ENCODE results near the gene IFT80.
"Not testable (repeated sequence)": the region's sequence is repeated elsewhere in the genome, so short reads cannot be mapped to it uniquely, and the experiment has no call there.

IFT80 gene

DNA sequence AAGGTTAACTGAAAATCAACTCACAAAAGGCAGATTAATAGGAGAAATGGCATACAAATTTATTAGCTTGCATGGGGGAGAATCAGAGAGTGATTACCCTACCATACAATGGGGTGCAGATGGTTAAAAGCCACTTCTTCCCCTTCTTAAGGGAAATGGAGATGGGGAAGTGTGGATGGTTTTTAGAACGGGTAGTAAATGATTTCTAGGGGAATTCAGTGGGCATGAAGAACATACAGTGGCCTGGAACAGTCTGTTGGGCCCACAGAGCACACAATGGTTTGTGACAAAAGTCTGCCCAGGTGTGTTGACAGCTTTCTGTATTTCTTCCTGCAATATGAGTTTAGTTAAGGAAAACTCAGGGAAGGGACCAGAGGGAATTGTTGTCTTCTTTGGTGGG, 112.8 kb downstream of the IFT80 start:
- DNase-seq (ENCODE audit: insufficient read length, low spot score): no peak
- peak; percentile 4 for FAIRE-seq

DNA sequence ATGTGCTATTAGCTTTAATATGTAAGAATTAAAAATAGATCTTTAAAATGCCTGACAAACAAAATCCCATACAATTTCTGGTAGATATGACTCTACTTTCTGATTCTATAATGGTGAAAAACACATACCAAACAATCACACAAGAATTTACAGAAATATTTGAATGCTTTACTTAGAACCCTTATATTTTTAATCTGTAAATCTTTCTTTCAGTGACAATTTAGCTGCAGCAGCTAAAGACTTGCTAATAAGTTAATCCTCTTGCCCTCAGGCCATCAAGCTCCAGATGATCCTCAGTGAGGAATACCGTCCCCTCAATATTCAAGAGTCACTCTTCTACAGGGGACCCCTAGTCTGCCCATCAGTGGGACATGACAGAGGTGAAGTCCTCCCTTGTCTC, 118.2 kb downstream of the IFT80 start:
- FAIRE-seq (no peak), DNase-seq (ENCODE audit: insufficient read length, low spot score) (no peak)

DNA sequence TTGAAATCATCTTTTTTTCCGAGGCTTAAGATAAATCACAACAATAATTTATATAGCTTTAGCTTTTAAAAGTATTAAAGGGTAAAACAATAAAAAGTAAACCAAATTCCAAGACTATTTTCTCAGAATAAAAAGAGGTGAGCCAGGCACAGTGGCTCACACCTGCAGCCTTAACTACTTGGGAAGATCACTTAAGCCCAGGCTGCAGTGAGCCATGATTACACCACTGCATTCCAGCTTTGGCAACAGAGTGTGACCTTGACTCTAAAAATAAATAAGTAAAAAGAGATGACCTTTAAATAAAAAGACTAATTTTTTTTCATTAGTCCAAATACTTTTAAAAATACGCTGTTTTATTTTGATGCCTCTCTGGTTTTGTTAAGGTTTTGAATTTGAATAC, 119.4 kb downstream of the IFT80 start:
- no peak for DNase-seq (ENCODE audit: insufficient read length, low spot score)
- FAIRE-seq: no peak

DNA sequence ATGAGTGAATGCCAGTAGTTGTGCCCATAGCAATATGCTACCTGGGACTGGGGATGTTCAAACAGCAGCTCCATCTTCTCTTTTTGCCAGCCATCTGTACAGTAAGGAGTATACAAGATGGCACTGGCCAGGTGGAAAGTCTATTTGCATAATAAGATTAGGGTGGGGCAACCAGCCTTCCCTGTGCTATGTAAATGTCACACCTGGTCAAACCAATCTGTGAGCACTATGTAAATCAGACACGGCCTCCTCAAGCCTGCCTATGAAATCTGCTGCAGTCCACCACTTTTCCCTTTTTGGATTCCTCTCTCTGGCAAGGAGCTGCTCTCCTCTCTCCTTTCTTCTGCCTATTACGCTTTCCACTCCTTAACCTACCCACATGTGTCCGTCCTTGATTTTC, 120.8 kb downstream of the IFT80 start:
- FAIRE-seq (no peak), DNase-seq (ENCODE audit: insufficient read length, low spot score) (no peak)

DNA sequence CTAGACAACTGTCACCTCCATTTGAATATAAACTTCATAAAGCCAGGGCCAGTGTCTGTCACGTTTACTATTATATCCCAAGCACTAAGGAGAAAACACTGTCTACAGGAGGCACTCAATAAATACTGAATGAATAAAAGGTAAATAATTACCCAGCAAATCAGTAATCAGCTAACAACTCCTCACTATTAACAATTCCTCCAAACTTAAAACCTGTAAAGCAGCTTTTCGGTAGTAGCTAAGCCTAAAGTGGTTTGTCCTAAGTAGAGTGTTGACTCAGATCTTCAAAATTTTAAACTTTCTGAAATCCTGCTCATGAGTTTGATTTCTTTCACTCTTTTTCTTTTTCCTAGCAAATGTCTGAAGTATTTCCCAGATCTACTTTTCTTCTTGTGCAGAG, 133.9 kb downstream of the IFT80 start:
- FAIRE-seq: no peak
- DNase-seq (ENCODE audit: insufficient read length, low spot score): no peak

DNA sequence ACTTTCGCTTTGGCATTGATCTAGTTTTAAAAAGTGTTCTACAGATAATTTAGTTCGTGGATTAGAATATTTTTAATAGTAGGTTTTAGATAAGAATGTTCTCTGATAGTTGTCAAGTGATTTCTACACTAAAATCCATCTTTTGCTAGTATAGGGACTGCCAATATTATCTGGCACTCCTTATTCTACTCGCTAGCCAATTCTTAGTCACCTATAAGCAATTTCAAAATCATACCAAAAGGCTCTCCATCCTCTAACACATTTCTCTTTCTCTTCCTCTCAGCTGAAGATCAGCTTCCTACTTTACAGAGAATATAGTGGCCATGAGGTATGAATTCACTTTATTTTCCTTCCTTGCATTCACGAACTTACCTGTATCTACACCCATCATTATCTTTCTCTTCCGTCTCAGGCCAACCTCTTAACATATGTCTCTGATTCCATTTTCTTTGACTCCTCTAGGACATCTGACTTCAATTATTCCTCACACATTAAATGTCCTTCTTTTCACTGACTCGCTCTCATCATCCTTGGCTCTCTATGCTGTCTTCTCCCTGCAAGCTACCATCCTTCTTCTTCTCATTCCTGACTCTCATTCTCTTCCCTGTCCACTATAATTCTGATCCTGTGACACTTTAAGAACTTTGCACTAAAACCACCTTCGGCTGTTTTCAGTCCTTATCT, 138.3 kb downstream of the IFT80 start:
- FAIRE-seq (no peak), DNase-seq (ENCODE audit: insufficient read length, low spot score) (no peak)

DNA sequence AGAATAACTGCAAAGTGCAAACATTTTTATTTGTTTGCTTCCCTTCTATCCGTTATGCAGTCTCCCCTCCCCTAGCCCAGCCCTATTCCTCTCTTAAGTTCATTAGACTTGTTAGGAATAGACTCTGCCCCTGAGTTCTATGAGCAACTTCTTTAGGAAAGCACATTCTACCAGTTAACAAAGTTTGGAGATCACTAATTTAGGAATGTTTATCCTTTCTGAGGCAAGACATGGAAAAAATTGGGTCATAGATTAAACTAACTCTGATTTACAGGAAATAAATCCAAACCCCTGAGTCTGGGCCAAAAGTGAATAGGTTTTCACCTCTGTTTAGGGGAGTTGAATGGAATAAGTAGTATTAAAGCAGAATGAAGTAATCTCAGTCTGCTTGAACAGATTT, 139.4 kb downstream of the IFT80 start:
- DNase-seq (ENCODE audit: insufficient read length, low spot score): no peak
- no peak for FAIRE-seq

DNA sequence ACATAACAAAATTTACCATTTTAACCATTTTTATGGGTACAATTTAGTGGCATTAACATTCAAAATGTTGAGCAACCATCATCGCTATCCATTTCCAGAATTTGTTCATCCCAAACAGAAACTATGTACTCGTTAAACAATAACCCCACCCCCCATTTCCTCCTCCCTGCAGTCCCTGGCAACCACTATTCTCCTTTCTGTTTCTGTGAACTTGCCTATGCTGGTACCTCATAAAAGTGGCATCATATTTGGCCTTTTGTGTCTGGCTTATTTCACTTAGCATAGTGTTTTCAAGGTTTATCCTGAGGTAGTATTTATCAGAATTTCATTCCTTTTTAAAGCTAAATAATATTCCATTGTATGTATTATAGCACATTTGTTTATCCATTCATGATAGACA, 141.4 kb downstream of the IFT80 start:
- DNase-seq (ENCODE audit: insufficient read length, low spot score): no peak
- FAIRE-seq: no peak

DNA sequence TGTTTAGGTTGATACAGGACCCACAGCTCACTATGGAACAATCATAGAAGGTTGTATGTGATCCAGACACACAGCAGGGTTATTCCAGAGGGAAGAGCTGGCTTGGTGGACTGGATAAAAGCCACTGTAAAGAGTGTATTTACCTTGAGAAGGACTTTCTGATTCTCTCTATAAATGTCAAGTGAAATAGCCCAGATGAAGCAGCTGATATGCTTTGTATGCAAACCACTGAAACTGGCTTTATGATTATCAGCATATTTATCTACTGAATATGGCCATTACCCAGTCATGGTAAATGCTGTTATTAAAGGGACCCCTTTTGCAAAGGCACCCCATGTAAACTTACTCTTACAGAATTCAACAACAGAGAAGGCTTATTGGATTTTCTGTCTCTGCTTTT, 145.7 kb downstream of the IFT80 start:
- DNase-seq (ENCODE audit: insufficient read length, low spot score) (no peak), FAIRE-seq (no peak)

DNA sequence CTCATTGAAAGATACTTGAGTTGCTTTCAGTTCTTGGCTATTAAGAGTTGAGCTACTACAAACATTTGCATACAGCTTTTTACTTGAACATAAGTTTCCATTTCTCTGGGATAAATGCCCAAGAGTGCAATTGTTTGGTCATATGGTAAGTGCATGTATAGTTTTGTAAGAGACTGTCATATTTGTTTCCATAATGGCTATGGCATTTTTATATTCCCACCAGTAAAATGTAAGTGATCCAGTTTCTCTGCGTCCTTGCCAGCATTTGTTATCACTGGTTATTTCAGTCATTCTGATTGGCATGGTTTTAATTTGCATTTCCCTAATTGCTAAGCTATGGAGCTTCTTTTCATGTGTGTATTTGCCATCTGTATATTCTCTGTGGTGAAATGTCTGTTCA, 151.3 kb downstream of the IFT80 start:
- DNase-seq (ENCODE audit: insufficient read length, low spot score) (no peak), FAIRE-seq (no peak)

DNA sequence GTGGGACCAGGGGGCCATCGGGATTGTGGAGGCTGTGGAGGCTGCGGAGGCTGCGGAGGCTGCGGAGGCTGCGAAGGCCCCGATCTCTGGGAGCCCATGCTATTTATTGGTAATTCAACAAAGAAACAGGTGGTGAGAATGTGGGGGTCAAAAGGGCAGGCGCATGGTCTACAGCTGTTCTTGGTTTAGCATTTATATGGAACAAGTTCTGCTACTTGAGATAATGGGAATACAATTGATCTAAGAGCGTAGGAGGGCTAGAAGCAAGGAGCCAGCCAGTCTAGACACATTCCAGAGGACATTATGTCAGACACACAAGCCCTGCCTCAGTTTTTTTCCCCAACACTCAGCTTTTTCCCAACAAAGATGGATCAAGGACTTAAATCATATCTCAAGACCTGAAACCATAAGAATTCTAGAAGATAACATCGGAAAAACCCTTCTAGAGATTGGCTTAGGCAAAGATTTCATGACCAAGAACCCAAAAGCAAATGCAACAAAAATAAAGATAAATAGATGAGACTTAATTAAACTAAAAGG, 153.7 kb downstream of the IFT80 start:
- FAIRE-seq: no peak

DNA sequence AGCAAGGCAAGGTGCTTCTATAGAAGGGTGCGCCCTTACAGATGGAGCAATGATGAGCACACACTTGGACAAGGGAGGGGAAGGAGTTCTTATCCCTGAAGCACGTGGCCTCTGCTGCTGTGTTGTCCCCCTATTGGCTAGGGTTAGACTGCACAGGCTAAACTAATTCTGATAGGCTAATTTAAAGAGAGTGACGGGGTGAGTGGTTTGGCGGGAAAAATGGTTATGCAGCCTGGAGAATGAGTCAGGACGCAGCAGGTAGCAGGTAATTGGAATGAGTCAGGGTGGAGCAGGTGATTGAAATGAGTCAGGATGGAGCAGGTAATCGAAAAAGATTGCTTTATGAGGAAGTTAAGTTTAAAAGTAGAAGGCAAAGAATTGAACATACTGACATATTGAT, 158.3 kb downstream of the IFT80 start:
- DNase-seq (ENCODE audit: insufficient read length, low spot score); FAIRE-seq: not testable (repeated sequence)

More for the DNA sequence above, 153.7 kb downstream of the IFT80 start:
- no peak for DNase-seq (ENCODE audit: insufficient read length, low spot score)

DNA sequence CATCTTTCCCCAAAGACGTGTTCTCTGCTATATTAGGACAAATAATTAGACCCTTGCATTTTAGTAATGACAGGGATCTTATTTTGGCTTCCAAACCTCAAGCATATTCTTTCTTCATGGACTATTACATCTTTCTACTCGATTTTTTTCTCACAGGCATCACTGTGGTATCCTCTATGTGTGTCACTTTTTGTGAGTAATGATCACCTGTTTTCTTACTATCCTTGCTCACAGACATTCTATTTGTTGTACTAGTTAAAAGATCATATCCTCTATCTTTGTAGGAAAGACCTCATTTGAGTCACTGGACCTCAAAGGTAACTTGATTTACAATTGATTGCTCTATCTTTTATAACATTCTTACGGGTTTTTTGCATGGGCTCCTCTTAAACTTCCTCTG, 167.0 kb downstream of the IFT80 start:
- no peak for DNase-seq (ENCODE audit: insufficient read length, low spot score)
- FAIRE-seq: no peak

DNA sequence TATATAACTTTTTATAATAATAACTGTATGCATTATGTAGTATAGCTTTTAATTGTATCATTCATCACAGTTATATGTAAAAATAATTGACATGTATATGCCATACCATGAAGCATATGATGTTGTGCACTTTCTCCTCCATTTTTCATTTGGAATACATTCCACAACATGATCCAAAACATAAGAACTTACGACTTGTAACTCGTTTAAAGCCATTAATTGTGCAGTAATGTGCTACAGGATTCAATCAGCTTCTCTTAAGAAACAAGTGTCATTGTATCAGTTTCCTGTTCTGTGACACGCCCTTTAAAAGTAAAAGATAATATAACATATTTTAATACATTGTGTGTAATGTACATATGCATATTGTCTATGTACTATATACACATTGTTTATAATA, 171.6 kb downstream of the IFT80 start:
- FAIRE-seq (no peak), DNase-seq (ENCODE audit: insufficient read length, low spot score) (no peak)

DNA sequence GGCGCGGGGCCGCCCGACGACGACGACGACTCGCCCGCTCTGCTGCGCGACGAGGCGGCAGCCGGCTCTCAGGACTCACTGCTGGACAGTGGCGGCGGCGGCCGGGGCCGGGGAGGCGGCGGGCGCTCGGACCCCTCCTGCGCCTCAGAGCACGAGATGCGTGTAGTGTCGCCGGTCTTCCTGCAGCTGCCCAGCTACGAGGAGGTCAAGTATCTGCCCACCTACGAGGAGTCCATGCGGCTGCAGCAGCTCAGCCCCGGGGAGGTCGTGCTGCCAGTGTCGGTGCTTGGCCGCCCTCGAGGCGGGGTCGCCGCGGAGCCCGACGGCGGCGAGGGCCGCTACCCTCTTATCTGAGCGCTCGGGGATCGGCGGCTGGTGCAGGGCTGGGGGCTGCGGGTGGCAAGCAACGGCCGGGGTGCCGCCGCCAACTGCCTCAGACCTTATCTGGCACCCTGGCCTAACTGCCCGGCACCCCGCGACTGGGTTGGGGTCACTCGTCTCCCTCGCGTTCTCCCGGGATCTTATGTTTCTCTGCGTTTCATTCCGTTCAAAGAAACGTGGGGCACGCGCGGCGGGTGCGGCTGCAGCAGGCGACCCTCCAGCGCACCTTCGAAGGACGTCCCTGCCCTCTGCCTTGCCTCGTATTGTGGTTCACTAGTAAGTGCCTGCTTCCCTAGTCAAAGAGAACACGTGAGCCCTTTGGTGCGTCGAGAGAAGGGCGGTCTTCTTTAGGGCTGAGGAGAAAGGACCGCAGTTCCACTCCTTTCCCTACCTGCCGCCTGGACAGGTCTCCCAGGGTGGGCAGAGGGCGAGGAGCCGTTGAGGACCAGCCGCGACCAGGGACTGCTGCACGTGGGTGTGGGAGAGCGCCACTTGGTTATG, 172.8 kb downstream of the IFT80 start:
- FAIRE-seq: no peak
- DNase-seq (ENCODE audit: insufficient read length, low spot score): no peak

DNA sequence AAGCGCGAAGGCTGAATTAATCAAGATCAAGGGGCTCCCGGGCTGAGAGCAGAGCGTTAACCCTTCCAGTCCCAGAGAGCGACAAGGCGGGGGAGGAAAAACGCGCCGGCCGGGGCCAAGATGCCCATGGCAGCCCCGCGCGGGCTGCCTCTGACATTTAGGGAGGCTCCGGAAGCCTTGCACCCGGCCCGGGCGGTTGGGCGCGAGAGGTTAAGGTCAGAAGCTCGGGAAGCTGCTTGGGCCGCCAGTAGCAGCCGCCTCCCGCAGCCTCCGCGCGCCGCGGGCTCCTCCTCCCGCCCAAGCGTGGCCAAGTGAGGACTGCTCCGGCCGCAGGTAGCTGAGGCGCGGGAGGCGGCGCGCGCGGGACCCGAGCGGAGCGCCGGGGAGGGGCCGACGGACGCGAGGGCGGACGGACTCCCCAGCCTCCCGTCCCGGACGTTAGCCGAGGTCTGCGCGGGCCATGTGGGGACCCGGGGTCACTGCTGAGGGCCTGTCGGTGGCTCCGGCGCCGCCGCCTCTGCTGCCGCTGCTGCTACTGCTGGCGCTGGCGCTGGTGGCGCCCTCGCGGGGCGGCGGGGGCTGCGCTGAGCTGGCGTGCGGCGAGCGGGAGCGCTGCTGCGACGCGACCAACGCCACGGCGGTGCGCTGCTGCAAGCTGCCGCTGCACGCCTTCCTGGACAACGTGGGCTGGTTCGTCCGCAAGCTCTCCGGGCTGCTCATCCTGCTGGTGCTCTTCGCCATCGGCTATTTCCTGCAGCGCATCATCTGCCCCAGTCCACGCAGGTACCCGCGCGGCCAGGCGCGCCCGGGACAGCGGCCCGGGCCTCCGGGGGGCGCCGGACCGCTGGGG, 173.6 kb downstream of the IFT80 start, which contains the start of gene C3orf80:
Gene C3orf80 (plus strand): TSS at position 247 of the 850 bp plus-strand sequence. CDS start 214 bp downstream, at position 461.
- peak; percentile 72 for DNase-seq (ENCODE audit: insufficient read length, low spot score)
- no peak for FAIRE-seq

DNA sequence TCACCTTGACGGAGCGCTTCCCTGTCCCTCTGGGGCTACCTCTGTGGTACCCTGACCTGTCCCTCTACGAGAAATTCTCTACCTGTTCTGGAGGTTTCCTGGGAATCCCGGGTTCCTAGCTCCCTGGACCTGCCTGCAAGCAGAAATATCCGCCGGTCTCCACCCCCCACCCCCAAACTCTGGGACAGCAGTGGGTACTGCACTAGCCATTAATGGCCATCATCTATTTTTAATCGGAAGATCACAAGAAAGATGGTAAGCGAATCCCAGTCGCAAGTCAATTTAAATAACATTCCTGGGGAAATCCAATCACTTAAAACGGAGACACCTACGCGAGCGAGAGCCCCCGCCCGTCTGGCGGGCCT, 174.2 kb downstream of the IFT80 start:
- no peak for DNase-seq (ENCODE audit: insufficient read length, low spot score)
- no peak for FAIRE-seq

DNA sequence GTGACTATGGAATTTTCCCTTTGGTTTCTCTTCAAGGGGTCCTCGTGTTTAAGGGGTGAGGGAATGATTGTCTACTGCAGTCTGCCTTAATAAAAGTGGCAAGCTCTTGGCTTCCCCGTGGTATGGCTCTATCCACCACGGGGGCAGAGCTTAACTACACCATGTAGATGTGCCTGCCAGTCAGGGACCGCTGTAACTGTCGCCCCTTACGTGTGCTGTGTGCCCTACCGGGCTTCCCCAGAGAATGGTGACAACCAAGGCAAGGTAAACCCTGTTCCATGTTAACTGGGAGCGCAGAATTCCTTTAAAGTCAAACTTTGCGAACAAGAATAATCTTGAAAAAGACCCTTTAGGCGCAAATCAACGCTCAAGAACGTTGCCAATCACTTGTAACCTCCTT, 174.8 kb downstream of the IFT80 start:
- FAIRE-seq: no peak
- DNase-seq (ENCODE audit: insufficient read length, low spot score): no peak

DNA sequence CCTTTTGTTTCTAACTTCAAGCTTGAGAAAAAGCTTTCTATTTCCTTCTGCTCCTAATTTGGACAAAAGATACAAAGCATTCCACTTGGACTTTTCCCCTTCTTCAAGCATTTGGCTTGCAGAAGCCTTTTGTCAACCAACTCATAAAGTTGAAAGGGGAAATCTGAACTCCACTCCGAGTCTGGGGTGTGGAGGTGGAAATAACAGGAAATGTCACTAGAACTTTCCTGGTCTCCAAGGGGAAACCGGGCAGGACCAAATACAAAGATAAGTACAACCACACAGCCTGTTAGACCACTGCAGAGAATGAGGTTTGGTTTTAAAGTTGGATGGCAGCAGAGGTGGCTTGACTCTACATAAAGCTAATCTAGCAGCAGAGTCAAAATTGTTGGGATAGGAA, 178.0 kb downstream of the IFT80 start:
- FAIRE-seq (no peak), DNase-seq (ENCODE audit: insufficient read length, low spot score) (no peak)

DNA sequence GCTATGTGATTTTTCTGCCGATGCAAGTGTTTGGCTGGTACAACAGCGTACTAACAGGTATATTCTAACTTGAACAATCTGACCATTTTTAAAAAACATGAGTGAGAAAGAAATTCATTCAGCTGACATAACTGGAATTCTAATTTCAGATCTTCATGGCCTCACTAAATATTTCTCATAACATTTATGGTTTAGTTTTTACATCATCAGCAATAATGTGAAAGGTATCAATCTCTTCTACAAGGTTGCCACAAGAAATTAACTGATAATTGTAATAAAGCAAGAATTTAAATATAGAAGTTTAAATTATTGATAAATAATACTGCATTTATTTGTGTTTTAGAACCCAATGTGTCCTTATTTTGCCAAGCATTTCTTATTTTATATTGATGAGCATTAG, 179.0 kb downstream of the IFT80 start:
- FAIRE-seq (no peak), DNase-seq (ENCODE audit: insufficient read length, low spot score) (no peak)

DNA sequence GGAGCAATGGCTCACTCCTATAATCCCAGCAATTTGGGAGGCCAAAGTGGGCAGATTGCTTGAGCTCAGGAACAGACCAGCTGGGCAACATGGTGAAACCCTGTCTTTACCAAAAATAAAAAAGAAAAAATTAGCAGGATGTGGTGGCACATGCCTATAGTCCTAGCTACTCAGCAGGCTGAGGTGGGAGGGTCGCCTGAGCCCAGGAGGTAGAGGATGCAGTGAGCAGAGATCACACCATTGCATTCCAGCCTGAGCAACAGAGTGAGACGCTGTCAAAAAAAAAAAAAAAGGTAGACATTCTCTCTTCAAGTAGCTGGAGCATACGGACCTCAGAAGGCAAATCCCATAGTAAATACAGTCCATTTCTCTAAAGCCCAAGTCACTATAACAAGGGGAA, 180.9 kb downstream of the IFT80 start:
- no peak for FAIRE-seq
- DNase-seq (ENCODE audit: insufficient read length, low spot score): no peak

Data from GM19239 (cell line).